ENCODE data around the gene ATP6V0D1.

DNA sequence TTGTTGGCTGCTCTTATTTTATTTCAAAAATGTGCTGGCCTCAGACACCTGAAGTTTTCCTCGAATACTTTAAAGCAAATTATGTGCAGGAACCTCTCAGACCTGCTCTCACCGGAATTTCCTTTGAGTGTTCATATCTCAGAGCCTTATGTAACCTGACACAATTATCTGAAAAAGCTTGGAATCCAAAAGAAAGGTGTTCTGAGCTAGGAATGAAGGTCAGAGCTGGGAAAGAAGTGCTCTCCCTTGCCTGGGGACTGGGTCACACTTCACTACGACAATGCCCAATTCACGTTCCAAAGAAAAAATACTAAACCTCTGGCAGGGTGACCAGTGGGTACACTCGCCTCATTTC lies 56.7 kb downstream of the ATP6V0D1 start:
- TF ChIP-seq, protein P1, sequence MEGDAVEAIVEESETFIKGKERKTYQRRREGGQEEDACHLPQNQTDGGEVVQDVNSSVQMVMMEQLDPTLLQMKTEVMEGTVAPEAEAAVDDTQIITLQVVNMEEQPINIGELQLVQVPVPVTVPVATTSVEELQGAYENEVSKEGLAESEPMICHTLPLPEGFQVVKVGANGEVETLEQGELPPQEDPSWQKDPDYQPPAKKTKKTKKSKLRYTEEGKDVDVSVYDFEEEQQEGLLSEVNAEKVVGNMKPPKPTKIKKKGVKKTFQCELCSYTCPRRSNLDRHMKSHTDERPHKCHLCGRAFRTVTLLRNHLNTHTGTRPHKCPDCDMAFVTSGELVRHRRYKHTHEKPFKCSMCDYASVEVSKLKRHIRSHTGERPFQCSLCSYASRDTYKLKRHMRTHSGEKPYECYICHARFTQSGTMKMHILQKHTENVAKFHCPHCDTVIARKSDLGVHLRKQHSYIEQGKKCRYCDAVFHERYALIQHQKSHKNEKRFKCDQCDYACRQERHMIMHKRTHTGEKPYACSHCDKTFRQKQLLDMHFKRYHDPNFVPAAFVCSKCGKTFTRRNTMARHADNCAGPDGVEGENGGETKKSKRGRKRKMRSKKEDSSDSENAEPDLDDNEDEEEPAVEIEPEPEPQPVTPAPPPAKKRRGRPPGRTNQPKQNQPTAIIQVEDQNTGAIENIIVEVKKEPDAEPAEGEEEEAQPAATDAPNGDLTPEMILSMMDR (IDR thresholded peaks at IDR 0.05): no peak
- TF ChIP-seq POLR2A (IDR thresholded peaks at IDR 0.05): no peak
